ENCODE data around the gene G6PC3. TPM values are rescaled to one million over a fixed set of nuclear protein-coding genes. Genes with fewer than 3 reads are reported as not detected.
"Not testable (repeated sequence)": the region's sequence is repeated elsewhere in the genome, so short reads cannot be mapped to it uniquely, and the experiment has no call there.

Gene G6PC3
- total RNA-seq, 1 experiment from 2014 or later, result 89.4 TPM

DNA sequence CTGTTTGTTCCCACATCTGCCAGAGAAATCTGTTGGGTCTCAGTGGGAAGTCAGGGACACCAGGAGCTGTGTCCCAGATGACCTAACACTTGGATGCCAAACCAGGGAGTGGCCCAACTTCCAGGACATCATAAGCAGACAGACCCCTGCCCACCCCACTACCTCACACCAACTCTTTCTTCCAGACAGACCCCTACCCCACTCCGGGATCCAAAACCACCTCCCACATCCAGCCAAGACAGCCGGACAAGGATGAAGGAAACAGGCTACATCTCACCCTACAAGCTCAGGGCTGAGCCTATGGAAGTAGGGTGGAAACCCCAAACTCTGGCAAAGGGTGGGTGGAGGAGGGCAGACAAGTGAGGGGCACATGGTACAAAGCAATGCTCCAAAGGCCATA, 49.3 kb downstream of the G6PC3 start:
- TF ChIP-seq CTCF (IDR thresholded peaks at IDR 0.05; ENCODE audit: unreplicated experiment), result no peak
- intact Hi-C loops (cut with micrococcal nuclease), result loop anchor here (5.0 kb wide), 1 partner anchor 32 kb away; no protein-coding TSS in a partner anchor
- ChIA-PET POLR2A (interaction anchor here (1.2 kb wide), 1 partner anchor 18 kb away, joined by 5 read pairs; no protein-coding TSS in a partner anchor), CTCF (interaction anchor here (1.5 kb wide), 1 partner anchor 49 kb away, joined by 3 read pairs; no protein-coding TSS in a partner anchor)
- no TSS peak for BruUV-seq (replicated peaks)
- DNase-seq (ENCODE audit: unreplicated experiment), result no peak
- Mint-ChIP-seq H3K27me3 (ENCODE audit: insufficient read depth, unreplicated experiment) (no peaks in the 10 kb centered on the region), H3K4me3 (ENCODE audit: unreplicated experiment) (no peak overlapping the region), H3K36me3 (ENCODE audit: insufficient read depth, unreplicated experiment) (peaks cover 19% of the 10 kb centered on the region), H3K27ac (ENCODE audit: low read depth, unreplicated experiment) (no peak overlapping the region), H3K4me1 (ENCODE audit: insufficient read depth, unreplicated experiment) (peaks cover 6% of the 10 kb centered on the region), H3K9me3 (ENCODE audit: unreplicated experiment) (no peaks in the 10 kb centered on the region)

GRCh38 chr17:44120281-44120680, 49.7 kb downstream of the G6PC3 start:
- H3K27me3 Mint-ChIP-seq (ENCODE audit: insufficient read depth, unreplicated experiment); DNase-seq (ENCODE audit: unreplicated experiment); H3K9me3 Mint-ChIP-seq (ENCODE audit: unreplicated experiment); H3K4me3 Mint-ChIP-seq (ENCODE audit: unreplicated experiment); H3K27ac Mint-ChIP-seq (ENCODE audit: low read depth, unreplicated experiment); BruUV-seq (replicated peaks); H3K4me1 Mint-ChIP-seq (ENCODE audit: insufficient read depth, unreplicated experiment): not testable (repeated sequence)
- intact Hi-C loops (cut with micrococcal nuclease), result loop anchor here (5.0 kb wide), 1 partner anchor 33 kb away; no protein-coding TSS in a partner anchor
- POLR2A ChIA-PET, result interaction anchor here (0.6 to 1.2 kb wide), 2 partner anchors 17 to 384 kb away, joined by 3 to 5 read pairs; no protein-coding TSS in a partner anchor
- CTCF ChIA-PET, result interaction anchor here (1.5 kb wide), 1 partner anchor 48 kb away, joined by 3 read pairs; no protein-coding TSS in a partner anchor
- peaks cover 19% of the 10 kb centered on the region for H3K36me3 Mint-ChIP-seq (ENCODE audit: insufficient read depth, unreplicated experiment)

DNA sequence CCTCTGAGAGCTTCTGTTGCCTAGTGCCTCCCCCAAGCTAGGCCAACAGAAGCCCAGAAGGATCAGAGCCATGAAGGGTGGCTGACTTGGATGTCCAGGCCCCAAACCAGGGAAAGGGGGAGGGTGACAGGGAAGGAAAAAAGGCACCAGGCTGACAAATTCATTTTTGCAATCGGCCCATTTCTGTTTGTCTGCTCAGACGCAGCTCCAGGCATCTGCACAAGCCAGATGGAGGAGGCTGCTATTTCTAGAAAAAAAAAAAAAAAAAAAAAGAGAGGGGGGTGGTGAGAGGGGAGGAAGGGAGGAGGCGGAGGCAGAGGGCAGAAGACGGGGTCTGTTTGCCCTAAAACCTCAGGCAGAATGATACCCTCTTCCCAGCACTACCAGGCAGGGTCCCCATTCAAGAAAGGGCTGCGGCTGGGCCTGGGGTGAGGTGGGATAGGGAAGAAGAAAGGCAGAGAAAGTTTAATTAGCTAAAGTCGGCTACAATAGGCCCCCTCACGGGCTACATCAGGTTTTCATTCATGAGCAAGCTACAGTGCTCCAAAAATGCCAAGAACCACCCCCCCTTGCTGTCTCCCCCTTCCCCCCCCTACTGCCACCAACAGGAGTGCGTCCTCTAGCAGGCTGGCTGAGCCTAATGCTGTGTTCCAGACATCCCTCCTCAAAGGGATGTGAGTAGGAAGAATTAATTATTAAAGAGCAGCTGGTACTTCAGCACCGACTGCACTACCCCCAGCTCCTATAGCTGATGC, 50.5 kb downstream of the G6PC3 start:
- no peak for TF ChIP-seq CTCF (IDR thresholded peaks at IDR 0.05; ENCODE audit: unreplicated experiment)
- BruUV-seq (replicated peaks), result no TSS peak
- POLR2A ChIA-PET, result interaction anchor here (0.6 to 3.5 kb wide), 6 partner anchors 17 to 383 kb away, joined by 3 to 66 read pairs (median 23); partner anchors contain the start of genes HROB and TMUB2
- Mint-ChIP-seq H3K27me3 (ENCODE audit: insufficient read depth, unreplicated experiment) (no peaks in the 10 kb centered on the region), H3K36me3 (ENCODE audit: insufficient read depth, unreplicated experiment) (peaks cover 13% of the 10 kb centered on the region), H3K4me3 (ENCODE audit: unreplicated experiment) (no peak overlapping the region), H3K4me1 (ENCODE audit: insufficient read depth, unreplicated experiment) (peaks cover 6% of the 10 kb centered on the region), H3K9me3 (ENCODE audit: unreplicated experiment) (no peaks in the 10 kb centered on the region), H3K27ac (ENCODE audit: low read depth, unreplicated experiment) (no peak overlapping the region)
- CTCF ChIA-PET, result interaction anchor here (0.5 to 0.6 kb wide), 2 partner anchors 37 to 201 kb away, joined by 3 read pairs; no protein-coding TSS in a partner anchor
- DNase-seq (ENCODE audit: unreplicated experiment), result no peak
- intact Hi-C loops (cut with micrococcal nuclease), result loop anchor here (5.0 kb wide), 1 partner anchor 34 kb away; no protein-coding TSS in a partner anchor

DNA sequence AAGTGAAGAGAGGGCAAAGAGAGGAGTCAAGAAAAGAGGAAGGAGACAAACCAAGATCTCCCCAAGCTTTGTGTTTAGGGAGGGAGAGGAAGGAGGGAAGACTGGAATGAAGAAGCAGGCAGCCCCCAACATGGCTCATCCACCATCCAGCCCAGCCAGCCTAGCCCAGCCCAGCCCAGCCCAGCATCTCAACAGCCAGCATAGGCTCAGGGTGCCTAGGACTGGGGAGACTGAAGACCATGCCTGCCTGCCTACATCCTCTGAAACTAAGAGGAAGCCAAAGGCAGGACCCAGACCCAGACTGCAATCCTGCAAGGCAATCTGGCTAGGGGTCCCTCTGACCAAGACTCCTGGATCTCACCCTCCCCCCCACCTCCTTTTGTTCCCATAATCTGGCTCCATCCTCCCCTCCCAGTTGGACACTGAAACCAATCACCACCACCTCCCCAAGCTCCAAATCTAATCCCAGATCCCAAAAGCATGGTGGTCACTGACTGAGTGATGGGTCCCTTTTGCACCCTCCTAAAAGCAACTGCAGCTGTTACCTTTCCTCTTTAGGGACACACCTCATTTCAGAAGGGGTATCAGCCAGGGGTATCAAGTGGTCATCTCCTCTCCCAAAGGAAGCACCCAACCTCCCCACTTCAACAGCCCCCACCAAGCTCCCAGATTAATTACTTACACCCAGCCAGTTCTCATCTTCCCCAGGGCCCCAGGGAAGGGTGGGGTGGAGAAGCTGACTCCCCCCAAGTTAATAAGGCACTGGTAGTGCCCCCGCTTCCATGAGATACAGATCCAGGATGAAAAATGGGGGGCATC, 51.7 kb downstream of the G6PC3 start:
- TF ChIP-seq CTCF (IDR thresholded peaks at IDR 0.05; ENCODE audit: unreplicated experiment), result no peak
- peaks cover 6% of the 10 kb centered on the region for H3K4me1 Mint-ChIP-seq (ENCODE audit: insufficient read depth, unreplicated experiment)
- DNase-seq (ENCODE audit: unreplicated experiment), result no peak
- POLR2A ChIA-PET, result interaction anchor here (0.6 to 3.5 kb wide), 14 partner anchors 8 to 974 kb away, joined by 3 to 66 read pairs (median 13); partner anchors contain the start of genes G6PC3, HROB, LSM12 and TMUB2
- H3K9me3 Mint-ChIP-seq (ENCODE audit: unreplicated experiment), result no peaks in the 10 kb centered on the region
- CTCF ChIA-PET, result interaction anchor here (0.7 to 2.1 kb wide), 4 partner anchors 10 to 222 kb away, joined by 3 to 14 read pairs (median 4); no protein-coding TSS in a partner anchor
- no peak overlapping the region for H3K27ac Mint-ChIP-seq (ENCODE audit: low read depth, unreplicated experiment)
- no peaks in the 10 kb centered on the region for H3K27me3 Mint-ChIP-seq (ENCODE audit: insufficient read depth, unreplicated experiment)
- intact Hi-C loops (cut with micrococcal nuclease), result loop anchor here (2.0 to 5.0 kb wide), 2 partner anchors 13 to 35 kb away; no protein-coding TSS in a partner anchor
- no TSS peak for BruUV-seq (replicated peaks)
- H3K4me3 Mint-ChIP-seq (ENCODE audit: unreplicated experiment), result peak overlapping the region; percentile 86
- peaks cover 6% of the 10 kb centered on the region for H3K36me3 Mint-ChIP-seq (ENCODE audit: insufficient read depth, unreplicated experiment)
